Activated CD4-positive, alpha-beta T cell treated with anti-CD3 and anti-CD28 coated beads for 24 hours (primary cell): ENCODE data around the gene CTU2.
"Not testable (repeated sequence)": the region's sequence is repeated elsewhere in the genome, so short reads cannot be mapped to it uniquely, and the experiment has no call there.

Experiments
- DNase-seq, 2 donors: peaks; one replicate each; pipeline ENCODE4 v3.0.0-alpha.2; 2020; ENCODE audit warnings: low read depth in 2 of 2

The CTU2 gene

GRCh38 chr16:88706229-88706964, at the start of gene CTU2, which contains the start of gene RNF166:
Gene CTU2, plus strand, starts transcription at chr16:88706503. Its CDS starts 28 bp downstream, at chr16:88706531.
Gene RNF166, minus strand, starts transcription at chr16:88706408. Its CDS starts 83 bp downstream, at chr16:88706325.
- DNase-seq: peak; percentile 86 to 93

- DNase-seq: no peak
Observed at GRCh38 chr16:88657371-88657770, 48.9 kb upstream of the CTU2 start.

DNA sequence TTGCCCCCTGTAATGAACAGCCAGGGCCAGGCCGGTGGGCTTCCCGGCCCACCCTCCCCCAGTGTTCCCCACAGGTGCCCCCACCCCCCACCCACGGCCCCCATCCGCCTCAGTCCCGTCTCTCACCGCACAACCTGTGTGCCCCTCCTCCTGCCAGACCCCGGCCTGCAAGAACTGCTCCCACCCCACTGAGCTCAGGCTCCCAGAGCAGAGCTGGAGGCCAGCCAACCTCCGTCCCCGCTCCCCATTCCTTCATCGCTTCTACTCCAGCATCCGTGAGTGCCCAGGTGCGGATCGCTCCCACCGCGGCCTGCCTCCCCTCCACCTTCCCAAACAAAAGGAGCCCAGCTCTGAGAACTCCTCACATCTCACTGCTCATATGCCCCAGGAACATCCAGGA, 47.6 kb upstream of the CTU2 start:
- DNase-seq: no peak

DNA sequence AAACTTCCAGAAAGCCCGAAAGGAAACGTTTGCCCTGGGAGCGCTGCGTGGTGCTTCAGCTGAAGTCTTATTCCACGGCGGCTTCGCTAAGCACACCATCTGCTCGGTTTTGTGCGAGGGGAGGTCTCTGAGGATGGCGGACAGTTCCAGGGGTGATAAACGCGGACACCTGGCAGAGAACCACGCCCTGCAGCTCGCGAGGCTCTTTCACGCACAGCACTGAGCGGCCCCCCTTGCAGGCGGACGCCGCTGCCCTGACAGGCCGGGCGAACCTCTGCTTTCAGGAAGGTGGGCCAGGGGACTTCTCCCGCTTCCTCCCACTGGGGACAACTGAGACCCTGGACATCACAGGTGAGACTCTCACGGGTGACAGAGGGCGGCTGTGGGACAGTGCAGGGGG, 47.1 kb upstream of the CTU2 start:
- no peak for DNase-seq

- no peak for DNase-seq
Observed at GRCh38 chr16:88661468-88661867, 44.8 kb upstream of the CTU2 start.

GRCh38 chr16:88662222-88662842, 44.0 kb upstream of the CTU2 start:
- DNase-seq: no peak

GRCh38 chr16:88662843-88663606, 43.3 kb upstream of the CTU2 start, which contains the start of gene MVD:
Gene MVD, minus strand, starts transcription at chr16:88663091. Its CDS starts 11 bp downstream, at chr16:88663080.
- peak; percentile 89 to 93 for DNase-seq

DNA sequence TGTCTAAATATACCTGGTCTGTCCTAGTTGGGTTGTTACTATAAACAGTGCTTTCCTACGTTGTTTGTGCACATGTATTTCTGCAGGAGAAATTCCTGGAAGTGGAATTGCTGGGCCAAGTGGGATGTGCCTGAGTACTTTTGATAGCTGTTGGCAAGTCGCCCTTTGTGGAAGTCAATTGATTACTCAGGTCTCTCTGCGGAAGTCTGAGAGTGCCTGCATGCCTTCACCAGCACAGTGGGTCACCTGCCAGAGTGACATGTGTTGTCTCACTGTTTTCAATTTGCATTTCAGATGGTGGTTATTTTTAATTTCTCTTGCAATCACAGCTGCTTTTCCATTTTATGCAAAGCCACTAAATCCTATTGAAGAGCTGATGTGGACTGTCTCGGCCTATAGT, 41.2 kb upstream of the CTU2 start:
- no peak for DNase-seq

- DNase-seq: no peak
Observed at GRCh38 chr16:88665570-88665969, 40.7 kb upstream of the CTU2 start.

DNA sequence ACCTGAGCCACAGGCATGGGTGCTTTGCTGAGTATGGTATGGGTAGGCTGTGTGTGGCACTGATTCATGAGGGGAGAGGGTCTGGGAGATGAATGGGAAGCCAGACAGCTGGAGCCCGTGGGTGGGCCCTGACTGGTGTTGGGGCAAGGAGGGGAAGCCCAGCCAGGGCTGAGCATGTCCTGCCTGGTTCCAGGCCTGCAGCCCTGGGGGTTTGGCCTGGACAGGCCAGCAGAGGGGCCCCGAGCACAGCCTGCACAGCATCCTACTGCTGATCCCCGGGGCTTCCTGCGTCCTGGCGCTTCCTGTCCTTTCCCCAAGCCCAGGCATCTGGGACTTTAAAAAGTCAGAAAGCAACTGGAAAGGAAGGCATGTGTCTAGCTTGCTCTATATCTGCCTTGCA, 38.8 kb upstream of the CTU2 start:
- no peak for DNase-seq

- not testable (repeated sequence) for DNase-seq
Observed at GRCh38 chr16:88669493-88669892, 36.8 kb upstream of the CTU2 start.

DNA sequence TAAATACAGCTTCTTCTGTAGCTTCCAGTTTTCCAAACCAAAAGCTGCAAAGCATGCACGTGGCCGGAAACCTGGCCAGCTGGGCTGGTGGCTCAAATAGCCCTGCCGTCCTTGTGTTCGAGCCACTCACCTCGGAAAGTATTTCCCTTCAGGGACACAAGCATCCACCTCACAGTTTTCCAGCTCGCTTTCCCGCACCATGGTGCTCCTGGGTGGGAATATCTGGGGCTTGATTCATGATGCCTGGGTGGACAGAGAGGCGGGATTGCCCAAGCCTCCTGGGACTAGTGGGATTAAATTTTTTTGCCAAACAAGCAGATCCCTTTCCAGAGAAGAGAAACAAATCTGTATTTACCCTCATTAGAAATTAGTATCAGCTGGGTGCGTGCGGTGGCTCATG, 36.3 kb upstream of the CTU2 start:
- no peak for DNase-seq

- no peak for DNase-seq
Observed at GRCh38 chr16:88671806-88672205, 34.5 kb upstream of the CTU2 start.

GRCh38 chr16:88672776-88673175, 33.5 kb upstream of the CTU2 start:
- no peak for DNase-seq

DNA sequence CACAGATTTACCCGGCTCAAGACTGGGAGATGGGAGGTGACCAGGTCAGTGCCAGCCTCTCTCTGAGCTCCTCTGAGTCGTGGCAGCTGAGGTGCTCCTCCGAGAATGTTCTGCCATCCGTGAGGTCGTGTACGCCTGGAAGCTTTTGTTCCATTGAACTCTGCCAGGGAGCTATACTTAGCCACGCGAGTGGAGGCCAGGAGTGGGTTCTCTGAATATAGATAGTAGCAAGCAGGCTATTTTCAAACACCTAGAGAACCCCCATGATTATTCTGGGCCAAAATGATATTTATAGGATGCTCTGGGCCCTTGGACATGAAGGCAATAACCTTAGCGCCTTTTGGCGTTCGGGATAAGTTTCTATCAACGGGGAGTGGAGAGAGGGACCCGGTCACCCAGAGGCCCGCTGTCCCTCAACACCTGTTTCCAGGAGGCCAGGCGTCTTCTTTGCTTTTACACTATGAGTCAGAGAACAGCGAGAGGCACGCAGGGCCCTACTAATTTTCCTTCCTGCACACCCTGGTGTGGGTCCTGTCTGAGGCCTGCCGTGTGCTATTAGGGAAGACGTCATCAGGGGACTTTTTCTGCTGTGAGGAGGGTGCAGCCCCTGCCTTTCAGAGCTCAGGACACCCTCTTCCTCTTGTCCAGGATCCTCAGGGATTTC, 32.5 kb upstream of the CTU2 start:
- DNase-seq: no peak

DNA sequence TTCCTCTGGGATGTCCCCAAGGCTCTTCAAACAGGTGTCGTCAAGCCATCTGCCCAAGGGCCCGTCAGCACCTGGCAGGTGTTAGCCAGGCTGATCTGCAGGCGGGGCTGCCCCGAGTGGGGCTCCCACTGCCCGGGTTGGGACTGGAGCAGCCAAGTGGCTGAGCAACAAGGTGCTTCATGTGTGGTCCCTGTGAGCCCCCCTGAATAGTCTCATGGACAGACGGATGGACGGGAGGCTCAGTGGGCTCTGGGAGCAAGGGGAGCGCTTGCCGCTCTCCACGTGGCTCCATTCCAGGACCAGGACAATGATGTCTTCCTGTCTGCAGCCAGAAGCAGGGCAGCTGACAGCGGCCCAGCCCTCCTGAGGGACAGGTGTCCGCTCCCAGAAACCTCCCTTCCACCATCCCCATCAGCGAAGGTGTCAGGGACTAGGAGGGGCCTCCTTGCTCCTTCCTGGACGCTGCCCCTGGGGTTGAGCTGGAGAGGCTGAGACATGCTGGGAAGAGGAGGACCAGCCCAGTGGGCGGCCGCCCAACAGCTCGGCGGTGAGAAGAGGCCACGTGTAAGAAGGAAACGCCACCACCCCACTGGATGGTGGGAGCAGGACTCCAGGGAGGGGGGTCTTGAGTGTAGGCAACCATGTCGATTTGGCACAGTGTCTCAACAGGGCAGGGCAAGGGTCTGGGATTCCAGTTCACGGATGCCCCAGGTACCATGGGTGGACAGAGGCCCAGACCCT, 29.6 kb upstream of the CTU2 start:
- DNase-seq: no peak

GRCh38 chr16:88677721-88678120, 28.6 kb upstream of the CTU2 start:
- no peak for DNase-seq

- no peak for DNase-seq
Observed at GRCh38 chr16:88678224-88678979, 27.9 kb upstream of the CTU2 start.

DNA sequence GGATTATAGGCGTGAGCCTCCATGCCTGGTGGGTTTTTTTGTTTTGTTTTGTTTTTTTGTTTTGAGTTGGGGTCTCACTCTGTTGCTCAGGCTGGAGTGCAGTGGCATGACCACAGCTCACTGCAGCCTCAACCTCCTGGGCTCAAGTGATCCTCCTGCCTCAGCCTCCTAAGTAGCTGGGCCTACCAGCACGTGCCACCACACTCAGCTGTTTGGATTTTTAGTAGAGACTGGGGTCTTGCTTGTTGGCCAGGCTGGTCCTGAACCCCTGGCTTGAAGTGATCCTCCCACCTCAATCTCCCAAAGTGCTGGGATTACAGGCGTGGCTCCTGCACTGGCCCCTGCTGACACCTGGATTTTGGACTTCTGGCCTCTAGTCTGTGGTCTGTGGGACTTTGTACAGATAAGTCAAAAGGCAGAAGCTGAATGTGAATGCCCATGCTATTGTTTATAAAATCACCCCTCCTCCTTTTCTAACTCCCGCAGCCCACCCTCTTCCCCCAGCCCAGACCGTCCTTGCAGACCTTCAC, 25.7 kb upstream of the CTU2 start:
- no peak for DNase-seq

DNA sequence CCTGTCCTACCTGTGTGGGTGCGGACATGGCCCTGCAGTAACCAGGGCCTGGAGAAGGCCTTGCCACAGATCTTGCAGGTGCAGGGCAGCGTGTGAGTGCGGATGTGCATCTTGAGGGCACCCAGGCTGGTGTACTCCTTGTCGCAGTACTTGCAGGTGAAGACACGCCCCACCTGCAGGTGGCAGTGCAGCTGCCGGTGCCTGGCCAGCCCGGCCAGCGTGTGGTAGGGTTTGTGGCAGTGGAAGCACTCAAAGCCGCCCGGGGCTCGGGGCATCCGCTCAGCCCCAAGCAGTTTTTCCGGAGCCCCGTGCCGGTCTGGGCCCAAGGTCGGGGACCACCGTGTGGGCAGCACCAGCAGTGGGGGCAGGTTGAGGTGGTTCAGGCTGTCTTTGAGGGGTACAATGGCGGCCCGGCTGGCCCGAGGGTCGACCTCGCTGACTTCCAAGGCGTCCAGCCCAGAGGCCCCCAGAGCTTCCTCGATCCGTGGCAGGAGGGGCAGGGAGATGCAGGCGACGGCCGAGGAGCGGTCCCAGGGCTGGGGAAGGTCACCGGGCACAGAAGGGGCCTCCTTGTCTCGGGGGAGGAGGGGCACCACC, 25.1 kb upstream of the CTU2 start:
- DNase-seq: no peak
